ENCODE data around the gene MAP4K5. TPM values are rescaled to one million over a fixed set of nuclear protein-coding genes. Genes with fewer than 3 reads are reported as not detected.

MAP4K5 gene
- total RNA-seq, 1 donor from 2014 or later = 73.0 TPM

DNA sequence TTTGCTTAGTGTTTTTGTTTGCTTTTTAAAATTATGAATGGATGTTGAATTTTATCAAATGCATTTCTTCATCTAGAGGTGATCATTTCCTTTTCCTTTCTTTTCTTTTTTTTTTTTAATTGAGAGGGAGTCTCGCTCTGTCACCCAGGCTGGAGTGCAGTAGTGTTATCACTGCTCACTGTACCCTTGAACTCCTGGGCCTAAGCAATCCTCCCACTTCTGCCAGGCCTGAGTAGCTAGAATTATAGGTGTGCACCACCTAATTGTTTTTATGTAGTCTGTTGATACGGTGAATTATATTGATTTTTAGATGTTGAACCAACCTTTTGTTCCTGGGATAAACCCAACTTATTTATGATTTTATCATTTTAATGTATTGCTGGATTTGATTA, 134.2 kb downstream of the MAP4K5 start:
- TF ChIP-seq, protein P1, sequence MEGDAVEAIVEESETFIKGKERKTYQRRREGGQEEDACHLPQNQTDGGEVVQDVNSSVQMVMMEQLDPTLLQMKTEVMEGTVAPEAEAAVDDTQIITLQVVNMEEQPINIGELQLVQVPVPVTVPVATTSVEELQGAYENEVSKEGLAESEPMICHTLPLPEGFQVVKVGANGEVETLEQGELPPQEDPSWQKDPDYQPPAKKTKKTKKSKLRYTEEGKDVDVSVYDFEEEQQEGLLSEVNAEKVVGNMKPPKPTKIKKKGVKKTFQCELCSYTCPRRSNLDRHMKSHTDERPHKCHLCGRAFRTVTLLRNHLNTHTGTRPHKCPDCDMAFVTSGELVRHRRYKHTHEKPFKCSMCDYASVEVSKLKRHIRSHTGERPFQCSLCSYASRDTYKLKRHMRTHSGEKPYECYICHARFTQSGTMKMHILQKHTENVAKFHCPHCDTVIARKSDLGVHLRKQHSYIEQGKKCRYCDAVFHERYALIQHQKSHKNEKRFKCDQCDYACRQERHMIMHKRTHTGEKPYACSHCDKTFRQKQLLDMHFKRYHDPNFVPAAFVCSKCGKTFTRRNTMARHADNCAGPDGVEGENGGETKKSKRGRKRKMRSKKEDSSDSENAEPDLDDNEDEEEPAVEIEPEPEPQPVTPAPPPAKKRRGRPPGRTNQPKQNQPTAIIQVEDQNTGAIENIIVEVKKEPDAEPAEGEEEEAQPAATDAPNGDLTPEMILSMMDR (IDR thresholded peaks at IDR 0.05; ENCODE audit: unreplicated experiment) = no peak
- Mint-ChIP-seq H3K27me3 (peaks cover 29% of the 10 kb centered on the region), H3K9me3 (ENCODE audit: low read depth) (no peaks in the 10 kb centered on the region), H3K4me3 (ENCODE audit: low read depth) (no peak overlapping the region), H3K36me3 (ENCODE audit: insufficient read depth) (no peaks in the 10 kb centered on the region), H3K4me1 (ENCODE audit: low read depth) (peaks cover 11% of the 10 kb centered on the region), H3K27ac (no peak overlapping the region)
- no peak for DNase-seq (ENCODE audit: low spot score, unreplicated experiment)

DNA sequence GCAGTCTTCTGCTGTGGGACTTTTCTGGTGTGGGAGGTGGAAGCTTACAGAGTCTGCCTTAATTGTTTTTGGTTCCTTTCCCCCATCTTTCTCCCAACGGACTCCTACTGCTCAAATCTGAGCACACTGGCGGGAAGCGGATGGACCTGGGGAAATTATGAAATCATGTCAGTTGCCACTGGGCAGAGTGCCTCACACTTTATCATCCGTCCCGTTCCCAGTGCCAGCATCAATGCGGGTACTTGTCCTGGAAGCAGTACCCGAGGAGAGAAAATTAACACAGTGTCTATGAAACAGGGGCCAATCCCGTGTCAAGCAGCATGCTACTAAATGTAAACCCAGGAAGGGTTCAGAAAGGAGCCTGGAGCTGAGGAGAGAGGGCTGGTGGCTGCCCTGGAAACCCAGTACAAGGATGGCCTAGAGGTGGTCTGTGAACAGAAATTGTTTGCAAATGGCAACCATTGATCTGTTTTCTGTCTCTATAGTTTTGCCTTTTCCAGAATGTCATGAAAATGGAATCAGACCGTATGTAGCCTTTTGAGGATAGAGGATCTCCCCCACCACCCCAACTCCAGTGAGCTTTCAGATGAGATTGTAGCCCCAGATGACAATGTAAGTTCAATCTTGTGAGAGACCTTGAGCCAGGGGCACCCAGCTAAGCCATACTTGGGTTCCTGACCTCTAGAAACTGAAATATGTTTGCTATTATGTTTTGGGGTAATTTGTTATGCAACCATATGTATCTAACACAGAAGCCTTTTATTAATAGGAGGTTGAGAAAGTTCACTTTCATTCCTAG, 134.8 kb downstream of the MAP4K5 start:
- no peak overlapping the region for H3K27ac Mint-ChIP-seq
- DNase-seq (ENCODE audit: low spot score, unreplicated experiment) = no peak
- no peaks in the 10 kb centered on the region for H3K9me3 Mint-ChIP-seq (ENCODE audit: low read depth)

DNA sequence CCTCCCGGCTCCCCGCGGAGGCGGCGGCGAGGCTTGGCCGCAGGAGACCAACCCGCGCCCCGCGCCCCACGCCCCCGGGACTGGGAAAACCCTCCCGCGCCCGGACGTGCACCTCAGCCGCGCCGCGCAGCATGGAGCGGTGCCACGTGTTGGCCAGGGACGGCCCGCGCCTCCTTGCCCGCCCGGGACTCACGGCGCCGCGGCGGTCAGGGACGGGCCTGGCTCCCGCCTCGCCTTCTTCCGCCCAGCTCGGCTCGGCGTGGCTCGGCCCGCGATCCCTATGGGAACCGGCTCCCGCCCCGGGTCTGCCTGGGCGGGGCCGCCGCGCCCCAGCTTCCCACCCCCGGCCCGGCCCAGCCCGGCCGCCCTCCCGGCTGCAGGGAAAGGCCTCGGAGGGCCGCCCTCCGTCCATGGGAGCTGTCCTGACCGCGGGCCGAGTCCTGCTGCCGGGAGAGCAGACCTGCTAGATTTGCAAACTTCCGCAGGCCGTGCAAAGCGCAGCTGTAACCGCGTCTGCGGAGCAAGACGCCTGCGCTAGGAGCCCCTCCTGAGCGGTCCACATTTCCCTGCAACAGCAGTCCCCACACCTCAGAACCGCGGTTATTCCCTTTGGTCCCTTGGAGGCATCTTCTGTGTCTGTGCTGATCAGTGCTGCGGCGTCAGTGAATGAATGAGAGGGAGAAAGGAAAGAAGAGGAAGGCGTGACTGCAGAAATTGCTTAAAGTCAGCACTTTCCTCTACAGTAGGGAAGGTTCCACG, 135.6 kb downstream of the MAP4K5 start, which contains the start of gene CDKL1:
TSS of gene CDKL1 (minus strand) at position 251 of the 759 bp plus-strand sequence. CDS start 1,013 bp downstream, outside the sequence.
- Mint-ChIP-seq H3K9me3 (ENCODE audit: low read depth) (no peaks in the 10 kb centered on the region), H3K36me3 (ENCODE audit: insufficient read depth) (no peaks in the 10 kb centered on the region), H3K4me1 (ENCODE audit: low read depth) (peaks cover 11% of the 10 kb centered on the region), H3K27ac (peak within 1 kb of the TSS; percentile 91), H3K27me3 (peaks cover 39% of the 10 kb centered on the region), H3K4me3 (ENCODE audit: low read depth) (peak within 1 kb of the TSS; percentile 72)
- TF ChIP-seq, protein P1 (IDR thresholded peaks at IDR 0.05; ENCODE audit: unreplicated experiment) = no peak
- peak; percentile 53 for DNase-seq (ENCODE audit: low spot score, unreplicated experiment)

More for the DNA sequence above, 134.8 kb downstream of the MAP4K5 start:
- Mint-ChIP-seq H3K4me1 (ENCODE audit: low read depth) (peaks cover 11% of the 10 kb centered on the region), H3K36me3 (ENCODE audit: insufficient read depth) (no peaks in the 10 kb centered on the region), H3K27me3 (peaks cover 35% of the 10 kb centered on the region), H3K4me3 (ENCODE audit: low read depth) (peak overlapping the region; percentile 69)
- TF ChIP-seq, protein P1 (IDR thresholded peaks at IDR 0.05; ENCODE audit: unreplicated experiment) = no peak

DNA sequence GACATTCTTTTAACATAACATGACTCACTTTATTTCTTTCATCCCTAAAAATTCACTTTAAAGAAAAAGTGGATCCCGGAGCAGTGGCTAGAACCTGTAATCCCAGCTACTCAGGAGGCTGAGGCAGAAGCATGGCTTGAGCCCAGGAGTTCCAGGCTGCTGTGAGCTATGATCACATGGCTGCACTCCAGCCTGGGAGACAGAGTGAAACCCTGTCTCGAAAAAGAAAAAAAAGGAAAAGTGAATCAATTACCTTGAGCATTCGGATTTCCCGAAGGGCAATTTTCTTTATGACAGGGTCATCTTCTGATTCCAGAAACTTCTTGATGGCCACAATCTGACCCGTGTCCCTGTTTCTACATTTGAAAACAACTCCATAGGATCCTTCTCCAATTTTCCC, 136.9 kb downstream of the MAP4K5 start:
- no peaks in the 10 kb centered on the region for H3K9me3 Mint-ChIP-seq (ENCODE audit: low read depth)
- peaks cover 7% of the 10 kb centered on the region for H3K4me1 Mint-ChIP-seq (ENCODE audit: low read depth)
- H3K36me3 Mint-ChIP-seq (ENCODE audit: insufficient read depth) = no peaks in the 10 kb centered on the region
- TF ChIP-seq, protein P1 (IDR thresholded peaks at IDR 0.05; ENCODE audit: unreplicated experiment) = no peak
- H3K27ac Mint-ChIP-seq = no peak overlapping the region
- peaks cover 41% of the 10 kb centered on the region for H3K27me3 Mint-ChIP-seq
- H3K4me3 Mint-ChIP-seq (ENCODE audit: low read depth) = peak overlapping the region; percentile 72
- no peak for DNase-seq (ENCODE audit: low spot score, unreplicated experiment)

DNA sequence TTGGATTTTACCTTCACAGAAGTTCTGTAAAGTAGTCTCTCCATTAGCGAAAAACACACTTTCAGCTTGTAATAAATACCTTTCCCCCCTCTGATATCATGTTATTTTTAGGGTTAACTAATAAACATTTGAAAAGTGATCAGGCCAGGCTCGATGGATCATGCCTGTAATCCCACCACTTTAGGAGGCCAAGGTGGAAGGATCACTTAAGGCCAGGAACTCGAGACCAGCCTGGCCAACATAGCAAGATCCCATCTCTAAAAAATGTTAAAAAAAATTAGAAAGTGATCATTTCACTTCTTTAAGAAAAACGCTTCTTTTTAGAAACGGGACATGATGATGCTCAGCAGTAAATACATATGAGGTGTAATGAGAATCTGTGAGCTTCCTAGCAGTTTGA, 137.7 kb downstream of the MAP4K5 start:
- no peaks in the 10 kb centered on the region for H3K36me3 Mint-ChIP-seq (ENCODE audit: insufficient read depth)
- peaks cover 41% of the 10 kb centered on the region for H3K27me3 Mint-ChIP-seq
- H3K9me3 Mint-ChIP-seq (ENCODE audit: low read depth) = no peaks in the 10 kb centered on the region
- H3K4me1 Mint-ChIP-seq (ENCODE audit: low read depth) = peaks cover 12% of the 10 kb centered on the region
- H3K27ac Mint-ChIP-seq = no peak overlapping the region
- no peak overlapping the region for H3K4me3 Mint-ChIP-seq (ENCODE audit: low read depth)
- TF ChIP-seq, protein P1 (IDR thresholded peaks at IDR 0.05; ENCODE audit: unreplicated experiment) = no peak
- no peak for DNase-seq (ENCODE audit: low spot score, unreplicated experiment)
